Left lung (tissue), 10 donors: ENCODE measurements around the gene CBLL1. TPM values are rescaled to one million over a fixed set of nuclear protein-coding genes. Genes with fewer than 3 reads are reported as not detected.

Experiments used
- ATAC-seq: fragments of 200-7000 bp; cut with Tn5 transposase; one replicate; pipeline ENCODE4 v1.9.1; 2020; ENCODE audit warnings: moderate library complexity
- DNase-seq, 4 donors: peaks; one replicate each; pipeline ENCODE4 v3.0.0-alpha.2; 2013 to 2020
- H3K27ac ChIP-seq, 2 donors: fragments of 200-600 bp; sonication (generic) in 1 of 2; one replicate each; pipeline versions ENCODE4 v1.5.0 to v1.8.0; 2020 to 2021
- H3K27me3 ChIP-seq, 2 donors: fragments of 200-600 bp; sonication (generic) in 1 of 2; one replicate each; pipeline versions ENCODE4 v1.5.0 to v1.8.0; 2020 to 2021
- H3K36me3 ChIP-seq, 2 donors: fragments of 200-600 bp; sonication (generic) in 1 of 2; one replicate each; pipeline versions ENCODE4 v1.5.0 to v1.8.0; 2020 to 2021
- H3K4me1 ChIP-seq, 2 donors: fragments of 200-600 bp; one replicate each; pipeline ENCODE4 v1.8.0; 2021
- H3K4me3 ChIP-seq, 2 donors: fragments of 200-600 bp; sonication (generic) in 1 of 2; one replicate each; pipeline versions ENCODE4 v1.5.0 to v1.8.0; 2020 to 2021; ENCODE audit warnings: mild to moderate bottlenecking in 1 of 2
- H3K9me3 ChIP-seq, 2 donors: fragments of 200-600 bp; sonication (generic) in 1 of 2; one replicate each; pipeline versions ENCODE4 v1.5.0 to v1.8.0; 2020 to 2021
- CTCF ChIP-seq, 2 donors: fragments of 200-600 bp; sonication (generic) in 1 of 2; IDR thresholded peaks; one replicate each; pipeline versions ENCODE4 v1.5.0 to v1.8.0; 2021; ENCODE audit warnings: antibody characterized with exemption in 2 of 2
- intact Hi-C, 2 donors: fragments of 100-400 bp; cut with DNase I; formaldehyde crosslinking; loops; one replicate each; pipeline versions ENCODE4 v1.11.2 to v1.14.2; 2022
- polyA plus RNA-seq, 6 donors: library from polyadenylated mRNA; unstranded; fragments of 120-200 nt; gene quantifications; one replicate each; pipeline ENCODE4 v1.2.1, GENCODE V29; 2013; ENCODE audit not compliant: insufficient read length in 6 of 6
- total RNA-seq, 2 donors: library from RNA; stranded (reverse); fragmentation: NEBNext Ultra II Directional; extraction: Animal tissue kit (Norgen Biotek cat#: 25700); gene quantifications; one replicate each; pipeline ENCODE4 v1.2.1, GENCODE V29; 2021
- donor health status: DM: no; HTN: yes; CAD: no.
- donor health status: DM: no; HTN: no; CAD: no.

The CBLL1 gene
- total and polyA plus RNA-seq, 8 donors = 17.2 to 31.8 (median 28.4) TPM

DNA sequence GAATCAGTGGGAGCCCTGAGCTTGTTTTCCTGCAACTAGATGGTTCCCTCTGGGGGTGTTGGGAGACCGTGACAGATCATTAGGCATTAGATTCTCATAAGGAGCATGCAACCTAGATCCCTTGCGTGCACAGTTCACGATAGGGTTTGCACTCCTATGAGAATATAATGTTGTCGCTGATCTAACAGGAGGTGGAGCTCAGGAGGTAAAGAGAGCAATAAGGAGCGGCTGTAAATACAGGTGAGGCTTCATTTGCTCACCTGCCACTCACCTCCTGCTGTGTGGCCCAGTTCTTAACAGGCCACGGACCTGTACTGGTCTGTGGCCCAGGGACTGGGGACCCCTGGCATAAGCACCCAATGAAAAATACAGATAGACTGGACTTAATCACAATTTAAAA, 48.4 kb downstream of the CBLL1 start:
- DNase-seq = no peak
- H3K36me3 ChIP-seq = no peaks in the 10 kb centered on the region
- no peak overlapping the region for H3K27ac ChIP-seq
- ATAC-seq = no peak
- H3K9me3 ChIP-seq = no peaks in the 10 kb centered on the region
- H3K27me3 ChIP-seq = no peaks in the 10 kb centered on the region
- H3K4me1 ChIP-seq = no peaks in the 10 kb centered on the region
- intact Hi-C loops = no loop called here
- H3K4me3 ChIP-seq = no peak overlapping the region
- TF ChIP-seq CTCF (IDR thresholded peaks at IDR 0.05) = no peak

- Histone ChIP-seq H3K4me1 (no peaks in the 10 kb centered on the region), H3K9me3 (no peaks in the 10 kb centered on the region), H3K27me3 (no peaks in the 10 kb centered on the region), H3K36me3 (no peaks in the 10 kb centered on the region), H3K4me3 (no peak overlapping the region), H3K27ac (no peak overlapping the region)
- ATAC-seq (peak; percentile 83), DNase-seq (peak in 2 of 4 donors; percentile 22 to 65)
- intact Hi-C loops = no loop called here
- no peak for TF ChIP-seq CTCF (IDR thresholded peaks at IDR 0.05)
These were observed 55.8 kb downstream of the CBLL1 start for GRCh38 chr7:107799647-107800264.

- H3K27ac ChIP-seq = no peak within 1 kb of the TSS
- no peaks in the 10 kb centered on the region for H3K9me3 ChIP-seq
- H3K4me3 ChIP-seq = no peak within 1 kb of the TSS
- intact Hi-C loops = no loop called here
- TF ChIP-seq CTCF (IDR thresholded peaks at IDR 0.05) = no peak
- ATAC-seq (no peak), DNase-seq (no peak)
- H3K4me1 ChIP-seq = no peaks in the 10 kb centered on the region
- no peaks in the 10 kb centered on the region for H3K36me3 ChIP-seq
- no peaks in the 10 kb centered on the region for H3K27me3 ChIP-seq
These were observed 59.2 kb downstream of the CBLL1 start, which contains the start of gene SLC26A3 for GRCh38 chr7:107803009-107803610. Gene SLC26A3, minus strand, starts transcription at chr7:107803223. Its CDS starts 8,714 bp downstream, at chr7:107794509.

GRCh38 chr7:107809179-107809578, 65.2 kb downstream of the CBLL1 start:
- no peaks in the 10 kb centered on the region for H3K27me3 ChIP-seq
- DNase-seq (no peak), ATAC-seq (no peak)
- H3K4me3 ChIP-seq = no peak overlapping the region
- no peaks in the 10 kb centered on the region for H3K9me3 ChIP-seq
- no peaks in the 10 kb centered on the region for H3K4me1 ChIP-seq
- TF ChIP-seq CTCF (IDR thresholded peaks at IDR 0.05) = no peak
- no peak overlapping the region for H3K27ac ChIP-seq
- no peaks in the 10 kb centered on the region for H3K36me3 ChIP-seq
- intact Hi-C loops = no loop called here

DNA sequence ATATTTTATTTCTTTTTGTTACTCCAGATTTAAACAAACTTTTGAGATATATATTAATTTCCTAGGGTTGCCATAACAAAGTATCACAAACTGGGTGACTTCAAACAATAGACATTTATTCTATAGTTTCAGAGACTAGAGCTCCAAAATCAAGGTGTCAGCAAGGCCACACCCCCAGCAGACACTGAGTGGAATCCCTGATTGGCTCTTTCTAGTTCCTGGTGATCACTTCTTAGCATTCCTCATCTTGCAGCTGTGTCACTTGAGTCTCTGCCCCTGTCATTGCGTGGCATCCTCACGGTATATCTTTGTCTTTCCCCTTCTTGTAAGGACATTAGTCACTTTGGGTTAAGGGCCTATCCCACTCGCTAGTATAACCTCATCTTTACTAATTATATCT, 66.7 kb downstream of the CBLL1 start:
- intact Hi-C loops = no loop called here
- Histone ChIP-seq H3K4me1 (no peaks in the 10 kb centered on the region), H3K9me3 (no peaks in the 10 kb centered on the region), H3K27ac (no peak overlapping the region), H3K4me3 (no peak overlapping the region), H3K27me3 (no peaks in the 10 kb centered on the region), H3K36me3 (no peaks in the 10 kb centered on the region)
- no peak for TF ChIP-seq CTCF (IDR thresholded peaks at IDR 0.05)
- DNase-seq (no peak), ATAC-seq (no peak)

Other genes with a start within 250 kb of the CBLL1 start
- gene COG5, start 180.2 kb upstream of the CBLL1 start, total RNA-seq = 10 to 100 TPM; 41.4 to 42.6 TPM
- gene COG5, start 180.2 kb upstream of the CBLL1 start, polyA plus RNA-seq = 10 to 100 TPM; 26.9 to 34.0 (median 32.0) TPM
- gene DUS4L, start 180.2 kb upstream of the CBLL1 start, total RNA-seq = 1 to 10 TPM; 4.3 to 5.5 TPM
- 10 to 100 TPM; 14.2 to 18.8 (median 17.1) TPM for gene DUS4L, start 180.2 kb upstream of the CBLL1 start, polyA plus RNA-seq
- 10 to 100 TPM; 79.3 to 80.3 TPM for gene BCAP29, start 163.9 kb upstream of the CBLL1 start, total RNA-seq
- gene BCAP29, start 163.9 kb upstream of the CBLL1 start, polyA plus RNA-seq = 10 to 100 TPM; 42.8 to 57.7 (median 50.8) TPM
- 1 to 10 TPM in 1 of 2 donors, under 1 TPM in 1; 0.82 to 1.7 TPM for gene SLC26A4, start 83.3 kb upstream of the CBLL1 start, total RNA-seq
- 1 to 10 TPM in 4 of 6 donors, under 1 TPM in 2; 0.83 to 2.5 (median 1.3) TPM for gene SLC26A4, start 83.3 kb upstream of the CBLL1 start, polyA plus RNA-seq
- not detected for gene SLC26A3, start 59.1 kb downstream of the CBLL1 start, total RNA-seq
- gene SLC26A3, start 59.1 kb downstream of the CBLL1 start, polyA plus RNA-seq = under 1 TPM in 1 of 6 donors, not detected in 5; 0.04 TPM
- gene DLD, start 147.0 kb downstream of the CBLL1 start, total RNA-seq = 10 to 100 TPM; 61.1 to 68.5 TPM
- 10 to 100 TPM; 73.3 to 80.2 (median 75.9) TPM for gene DLD, start 147.0 kb downstream of the CBLL1 start, polyA plus RNA-seq